GM18520 (cell line): Measurements from ENCODE around the gene SUGCT.
A peak's percentile ranks its signal among the peaks of the same experiment; 100 is the strongest.
"Not testable (repeated sequence)": the region's sequence is repeated elsewhere in the genome, so short reads cannot be mapped to it uniquely, and the experiment has no call there.

Experiments
- ATAC-seq: cut with Tn5 transposase; IDR thresholded peaks from one replicate; pipeline ENCODE4 v1.9.1; 2021; ENCODE audit not compliant: unreplicated experiment

The SUGCT gene

DNA sequence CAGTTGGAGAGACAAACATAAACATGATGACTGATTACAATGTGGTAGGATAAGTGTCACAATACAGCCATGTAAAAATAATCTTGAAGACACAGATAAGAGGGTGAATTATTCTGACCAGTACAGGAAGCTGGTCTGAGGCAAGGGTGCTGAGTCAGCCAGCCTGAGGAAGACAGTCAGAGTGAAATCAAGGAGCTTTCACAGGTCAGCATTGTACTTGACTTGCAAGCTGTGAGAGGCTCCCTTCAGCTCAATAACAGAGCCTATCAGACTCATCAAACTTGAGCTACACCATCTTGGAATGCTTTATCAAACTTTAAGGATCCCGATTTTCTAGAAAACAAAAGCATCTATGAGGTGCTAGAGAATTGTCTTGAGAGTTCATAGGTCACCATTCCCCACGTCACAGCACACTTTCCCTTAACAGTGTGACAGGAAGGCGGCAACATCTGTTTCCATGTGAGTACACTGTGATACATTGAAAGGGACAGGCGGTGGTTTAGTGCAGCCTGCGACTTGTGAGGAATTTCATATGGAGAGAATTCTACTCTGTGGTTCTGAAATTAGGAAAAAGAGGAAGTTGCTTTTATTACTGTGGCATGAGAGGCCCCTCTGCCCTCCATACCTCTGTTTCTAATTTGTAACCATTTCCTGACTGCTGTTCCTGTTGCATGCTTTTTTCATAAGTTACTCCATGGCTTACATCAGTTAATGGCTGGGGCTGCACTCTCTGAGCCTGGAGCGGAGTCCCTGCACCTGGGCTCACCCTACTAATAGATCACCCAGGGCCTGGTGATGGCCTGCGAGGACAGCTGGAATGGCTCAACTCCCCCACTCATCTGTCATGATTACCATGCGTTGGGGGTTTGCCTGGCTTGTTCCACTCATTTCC, 417.1 kb downstream of the SUGCT start:
- ATAC-seq = peak; percentile 90

DNA sequence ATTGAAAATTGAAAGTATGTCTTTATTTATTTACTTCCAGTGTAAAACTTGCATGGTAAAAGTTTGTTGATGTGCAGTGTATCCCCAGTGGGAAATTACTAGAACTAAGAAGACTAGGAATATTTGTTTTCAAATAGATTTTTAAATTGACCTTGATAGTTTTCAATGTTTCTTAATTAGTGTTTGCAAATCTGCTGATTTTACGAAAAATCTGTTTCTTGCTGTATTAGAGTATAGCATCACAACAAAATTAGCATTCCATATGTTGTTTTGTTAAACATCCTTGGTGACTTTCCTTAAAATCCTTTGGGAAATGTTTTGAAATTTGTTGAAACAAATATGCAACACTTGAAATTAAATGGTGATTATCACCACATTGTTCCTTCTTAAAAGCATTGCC, 425.9 kb downstream of the SUGCT start:
- no peak for ATAC-seq

DNA sequence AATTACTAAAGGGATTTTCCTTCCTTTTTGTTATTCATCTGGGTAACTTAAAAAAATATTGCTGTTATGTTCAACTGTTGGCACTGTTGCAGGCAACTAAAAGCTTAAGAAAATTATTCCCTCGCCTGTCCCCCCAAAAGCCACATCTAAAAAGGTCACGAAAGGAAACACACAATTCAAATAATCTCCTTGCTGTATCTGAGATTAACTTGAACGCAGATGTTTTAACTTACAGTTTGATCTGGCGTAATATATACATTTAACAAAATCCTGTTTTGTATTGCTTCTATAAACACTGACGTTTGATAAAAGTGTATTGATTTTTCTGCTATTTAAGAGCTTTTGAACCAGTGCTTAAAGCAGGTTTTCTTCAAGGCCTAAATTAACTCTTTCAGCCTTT, 432.1 kb downstream of the SUGCT start:
- ATAC-seq = no peak

DNA sequence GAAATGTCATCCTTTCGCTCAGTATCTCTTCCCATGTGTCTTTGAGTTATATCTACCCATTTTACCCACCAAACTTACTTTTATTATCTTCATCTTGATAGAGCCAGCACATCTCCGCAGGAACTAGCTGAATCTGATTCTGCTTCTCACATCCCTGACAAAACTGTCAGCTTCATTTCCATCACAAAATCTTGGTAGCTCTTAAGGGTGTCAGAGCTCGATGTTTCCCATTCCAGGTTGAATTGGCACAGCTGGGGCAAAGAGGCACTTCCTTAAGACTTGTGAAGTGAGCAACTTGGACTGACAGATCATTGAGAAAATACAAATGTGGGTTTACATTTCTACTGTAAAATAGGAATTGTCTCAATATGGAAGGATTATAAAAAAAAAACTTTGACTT, 434.5 kb downstream of the SUGCT start:
- no peak for ATAC-seq

DNA sequence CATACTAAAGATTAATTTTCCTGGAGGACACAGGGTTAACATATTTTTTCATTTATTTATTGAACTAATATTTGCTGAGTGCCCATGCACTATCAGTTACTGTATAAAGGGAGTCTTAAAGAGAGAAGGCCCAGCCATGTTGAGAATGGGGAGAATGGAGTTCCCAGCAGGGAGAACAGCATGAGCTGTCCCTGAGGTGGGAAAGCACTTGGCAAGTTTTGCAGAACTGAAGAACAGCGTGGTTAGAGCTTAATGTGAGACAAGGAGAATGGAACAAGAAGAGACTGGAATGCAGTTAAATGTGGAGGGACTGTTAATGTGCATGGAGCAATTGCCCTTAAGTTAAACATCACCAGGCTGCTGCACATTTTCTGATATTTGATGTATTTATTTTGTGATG, 435.4 kb downstream of the SUGCT start:
- no peak for ATAC-seq

DNA sequence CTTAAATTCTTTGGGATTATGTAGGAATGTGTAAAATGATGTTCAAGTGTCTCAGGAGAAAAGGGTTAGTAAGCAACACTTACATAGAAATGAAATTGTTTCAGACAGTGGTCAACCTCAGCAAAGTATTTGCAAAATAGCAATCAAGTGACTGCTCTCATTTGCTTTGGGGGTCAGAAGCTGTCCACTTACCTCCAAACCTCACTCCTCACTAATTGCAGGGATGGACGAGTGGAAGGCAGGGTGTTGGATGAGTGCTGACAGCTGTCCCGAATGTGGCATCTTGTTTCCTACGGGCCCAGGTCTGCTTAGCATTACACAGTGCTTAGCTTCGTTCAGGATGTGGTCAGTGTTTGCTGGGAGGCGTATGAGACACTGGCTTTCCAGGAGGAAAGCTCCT, 437.0 kb downstream of the SUGCT start:
- no peak for ATAC-seq

DNA sequence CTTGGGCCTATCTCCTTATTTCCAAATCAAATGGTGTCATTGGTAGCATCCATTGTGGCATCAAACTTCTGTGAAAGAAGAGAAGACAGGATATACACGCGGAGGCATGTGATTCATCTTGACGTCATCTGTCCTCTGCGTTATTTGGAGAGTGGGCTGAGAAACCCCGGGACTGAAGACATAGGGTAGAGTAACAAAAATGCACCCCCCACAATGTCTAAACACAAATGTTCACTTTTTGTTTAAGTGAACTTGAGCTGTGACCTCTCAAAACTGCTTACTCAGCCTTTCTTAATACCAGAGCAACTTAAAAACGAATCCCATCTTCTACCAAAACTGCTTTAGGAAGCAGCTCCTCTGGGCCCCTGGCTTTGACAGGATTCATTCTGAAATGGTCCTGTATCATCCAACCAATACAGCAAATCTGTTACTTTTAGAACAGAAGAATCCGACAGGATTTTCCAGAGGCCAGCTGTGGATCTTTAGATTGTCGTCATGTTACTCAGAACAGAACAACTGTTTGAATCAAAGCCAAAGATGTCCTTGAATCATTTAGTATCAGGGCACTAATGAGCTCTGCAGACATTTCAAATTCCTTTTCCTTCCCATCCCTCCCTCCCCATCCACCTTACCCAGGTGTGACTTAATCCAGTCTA, 438.1 kb downstream of the SUGCT start:
- no peak for ATAC-seq

DNA sequence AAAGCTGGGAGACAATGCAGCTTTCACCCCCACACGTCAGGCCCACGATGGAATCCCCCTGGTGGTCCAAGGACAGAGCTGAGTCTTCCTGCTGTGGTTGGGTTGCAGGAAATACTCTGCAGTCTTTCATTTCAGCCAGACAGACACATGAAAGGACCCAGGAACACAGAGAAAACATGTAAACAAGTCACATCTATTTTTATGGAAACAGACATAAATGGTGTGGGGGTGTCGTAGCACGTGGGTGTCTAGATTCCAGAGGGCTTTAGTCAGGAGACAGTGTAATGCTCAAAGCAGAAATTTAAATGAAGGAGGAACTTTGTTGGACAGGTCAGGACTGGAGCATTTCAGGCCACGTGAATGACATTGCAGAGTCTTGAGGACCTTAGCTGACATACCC, 444.6 kb downstream of the SUGCT start:
- ATAC-seq = no peak

DNA sequence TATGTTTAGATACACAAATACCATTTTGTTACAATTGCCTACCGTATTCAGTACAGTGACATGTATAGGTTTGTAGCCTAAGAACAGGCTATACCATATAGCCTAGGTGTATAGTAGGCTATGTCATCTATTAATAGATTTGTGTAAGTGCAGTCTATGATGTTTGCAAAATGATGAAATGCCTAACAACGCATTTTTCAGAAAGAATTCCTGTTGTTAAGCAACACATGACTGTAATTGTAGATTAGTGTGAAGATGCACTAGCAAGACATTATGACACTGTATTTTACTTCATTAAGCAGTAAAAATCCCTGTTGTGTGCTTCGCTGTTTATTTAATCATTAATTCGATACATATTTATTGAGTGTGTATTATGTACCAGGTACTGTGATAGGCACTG, 446.0 kb downstream of the SUGCT start:
- no peak for ATAC-seq

DNA sequence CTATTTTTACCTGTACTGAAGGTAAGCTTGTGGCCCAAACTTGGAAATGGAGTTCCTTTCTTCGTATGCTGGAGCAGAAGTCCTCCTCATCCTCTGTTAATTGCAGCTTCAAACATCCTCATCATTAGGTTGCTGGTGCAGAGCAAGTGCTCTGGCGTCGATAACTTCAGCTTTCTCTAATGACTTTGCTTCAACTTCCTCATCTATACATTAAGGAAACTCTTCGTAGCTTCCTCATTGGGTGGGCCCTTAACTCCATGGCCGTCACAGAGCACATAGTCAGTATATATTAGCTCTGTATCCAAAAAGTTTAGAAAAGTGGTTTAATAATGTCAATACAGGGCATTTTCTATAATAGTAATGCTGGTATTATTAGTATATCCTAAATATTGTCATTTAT, 447.7 kb downstream of the SUGCT start:
- ATAC-seq = no peak

DNA sequence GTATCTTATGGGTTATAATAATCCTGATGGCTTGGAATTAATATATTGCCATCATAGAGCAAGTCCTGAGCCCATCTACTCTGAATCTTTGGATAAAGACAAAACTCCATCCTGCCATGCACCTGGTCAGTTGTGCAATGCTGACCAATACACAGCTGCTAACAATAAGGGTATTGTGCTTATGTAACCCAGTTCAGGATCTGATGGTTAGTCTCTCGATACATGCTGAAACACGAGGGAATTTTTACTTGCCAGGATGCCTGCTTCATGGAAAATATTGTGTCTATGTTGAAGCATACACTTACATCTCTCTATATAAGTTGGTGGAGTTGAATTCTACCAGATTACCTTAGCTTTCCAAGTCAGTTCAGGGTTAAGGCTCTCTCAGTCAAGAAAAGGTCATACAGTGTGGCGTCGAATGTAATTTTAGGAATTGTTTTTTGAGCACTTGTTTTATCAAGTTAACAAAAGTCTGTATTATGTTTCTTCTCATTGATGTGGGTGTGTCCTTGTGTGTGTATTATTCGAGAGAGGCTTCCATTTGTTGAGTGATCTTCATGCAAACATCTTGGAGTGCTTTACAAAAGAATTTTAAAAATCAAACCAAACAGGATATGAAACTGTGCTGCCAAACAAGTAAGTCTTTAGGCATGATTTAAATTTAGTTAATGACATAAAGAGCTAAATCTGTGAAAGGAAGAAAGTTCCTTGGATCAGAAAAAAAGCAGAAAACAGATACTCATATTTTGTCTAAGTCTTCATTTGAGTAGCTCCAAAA, 449.1 kb downstream of the SUGCT start:
- ATAC-seq = no peak

DNA sequence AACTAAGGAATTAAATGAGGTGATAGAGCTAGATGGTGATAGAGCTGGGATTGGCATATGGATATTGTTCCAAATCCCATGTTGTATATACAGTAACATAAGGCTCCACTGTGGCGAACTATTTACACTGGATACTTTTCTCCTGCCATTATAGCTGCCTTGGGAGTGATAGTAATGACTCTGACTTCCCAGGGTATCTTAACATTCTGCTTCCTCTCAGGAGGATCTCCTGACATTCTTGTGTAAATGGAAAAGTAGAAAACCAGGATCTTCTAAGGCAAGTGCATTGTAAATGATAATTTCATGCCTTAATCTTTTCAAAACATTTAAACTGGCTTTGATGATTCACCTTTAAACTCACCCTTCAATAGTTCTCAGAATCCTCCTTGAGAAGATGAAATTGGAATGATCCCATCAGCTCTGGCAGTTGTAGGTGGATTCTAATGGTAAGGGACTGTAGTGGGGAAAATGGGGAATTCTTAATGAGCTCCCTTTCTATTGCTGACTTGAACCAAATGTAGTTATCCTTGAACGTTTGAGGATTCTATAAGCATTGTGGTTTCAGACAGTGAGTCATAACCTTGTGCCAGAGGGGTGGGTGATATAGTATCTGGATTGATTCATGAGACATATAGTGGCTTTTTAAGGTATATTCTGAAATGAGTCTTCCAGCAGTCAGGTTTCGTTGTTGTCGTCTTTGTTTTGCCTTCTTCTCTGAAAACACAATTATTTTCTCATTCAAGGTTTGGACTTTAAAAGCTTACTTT, 450.0 kb downstream of the SUGCT start:
- no peak for ATAC-seq

DNA sequence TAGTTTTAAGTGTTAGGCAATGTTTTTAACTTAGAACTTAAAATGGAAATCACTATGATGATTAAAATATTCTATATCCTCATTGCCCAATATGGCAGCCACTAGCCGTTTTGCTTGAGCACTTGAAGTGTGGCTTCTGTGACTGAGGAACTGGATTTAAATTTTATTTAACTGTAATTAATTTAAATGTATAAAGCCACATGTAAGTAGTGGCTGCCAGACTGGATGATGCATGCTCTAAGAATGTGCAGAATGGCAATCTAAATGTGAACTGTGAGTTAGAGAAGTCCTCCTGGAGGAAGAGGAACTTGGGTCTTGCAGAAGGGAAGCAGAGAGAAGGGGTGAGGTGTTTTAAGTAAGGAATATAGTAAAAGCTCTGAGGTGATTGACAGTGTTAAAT, 451.4 kb downstream of the SUGCT start:
- no peak for ATAC-seq

DNA sequence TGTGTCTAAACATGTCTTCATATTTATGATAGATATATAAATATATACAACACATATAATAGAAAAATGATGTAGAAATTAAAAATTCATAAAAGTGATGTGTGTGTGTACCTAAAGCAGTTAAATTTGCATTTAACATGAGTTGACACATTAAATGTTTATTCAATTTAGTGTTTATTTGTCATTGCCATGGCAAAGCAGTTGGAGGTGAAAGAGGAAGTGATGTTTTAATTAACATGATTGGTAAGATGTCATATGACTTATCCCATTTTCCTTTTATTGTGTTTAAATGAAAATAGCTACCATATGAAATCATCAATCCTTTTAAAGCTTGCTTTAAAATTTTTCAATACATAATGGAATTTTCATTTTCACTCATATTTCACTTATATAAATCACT, 452.6 kb downstream of the SUGCT start:
- no peak for ATAC-seq

DNA sequence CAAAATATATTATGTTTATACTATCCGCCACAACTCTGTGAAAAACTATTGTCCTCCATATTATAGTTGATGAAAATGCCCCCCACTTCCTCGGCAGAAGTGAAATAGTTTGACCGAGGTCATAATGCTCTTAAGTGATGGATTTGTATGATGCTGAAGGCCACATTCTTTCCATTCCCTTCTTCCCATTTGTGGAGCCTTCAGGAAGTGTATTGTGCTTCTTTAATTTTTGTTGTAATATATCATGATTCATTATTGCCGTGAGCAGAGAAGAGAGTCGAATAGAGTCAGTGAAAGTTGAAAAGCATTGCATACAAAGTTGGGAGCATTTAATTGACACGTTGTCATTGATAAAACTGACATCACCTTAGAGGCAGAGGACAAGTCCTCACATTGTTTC, 460.3 kb downstream of the SUGCT start:
- no peak for ATAC-seq

DNA sequence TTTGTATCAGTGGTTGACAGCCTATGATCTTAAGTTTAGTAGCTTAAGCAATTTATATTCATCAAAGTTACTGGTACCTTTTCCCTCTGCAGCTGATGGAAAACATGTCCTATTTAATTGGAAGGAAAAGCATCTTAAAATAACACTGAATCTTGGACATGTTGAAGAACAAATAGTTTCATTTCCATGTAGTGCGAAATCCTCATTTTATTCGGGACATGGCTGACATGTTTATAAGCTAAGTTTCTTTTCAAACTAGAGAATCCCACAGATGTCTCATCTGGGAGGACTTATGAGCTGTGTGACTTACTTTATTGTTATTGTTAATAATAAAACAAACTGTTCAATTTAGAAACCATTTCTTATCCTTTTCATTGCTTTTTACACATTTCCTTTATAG, 461.0 kb downstream of the SUGCT start:
- no peak for ATAC-seq

DNA sequence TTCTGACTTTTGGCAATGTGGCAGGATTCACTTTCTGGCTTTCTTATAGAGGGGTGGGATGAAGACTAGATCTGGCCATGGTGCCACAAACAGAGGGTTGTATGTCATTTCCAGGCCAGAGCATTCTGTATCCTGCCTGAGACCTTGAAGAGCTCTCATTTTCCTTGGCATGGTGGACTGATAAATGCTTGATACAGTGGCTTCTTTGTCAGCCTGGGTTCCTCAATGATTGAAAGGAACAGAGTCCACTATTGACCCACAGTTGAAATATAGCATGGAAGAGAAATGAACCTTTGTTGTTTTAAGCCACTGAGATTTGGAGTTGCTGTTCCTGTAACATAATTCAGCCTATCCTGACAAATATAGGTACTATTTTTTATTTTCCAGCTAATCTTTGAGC, 462.7 kb downstream of the SUGCT start:
- ATAC-seq = no peak

DNA sequence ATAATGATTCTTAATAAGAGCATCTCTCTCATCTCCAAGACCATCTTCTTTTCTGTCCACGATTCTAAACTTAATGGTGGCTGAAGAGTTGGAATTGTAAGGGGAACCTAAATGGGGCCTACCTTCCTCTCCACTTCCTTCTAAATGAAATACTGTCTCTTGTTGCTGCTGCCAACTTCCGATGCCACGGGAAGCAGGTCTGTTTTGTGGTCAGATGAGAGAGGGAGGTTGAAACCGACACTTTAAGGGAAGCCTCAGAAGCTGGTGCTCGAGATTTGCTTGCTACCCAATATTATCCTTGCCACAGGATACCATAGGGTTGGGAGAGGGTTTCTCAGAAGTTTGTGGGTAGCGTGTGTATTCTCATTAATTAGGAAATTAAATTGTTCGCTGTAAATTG, 464.1 kb downstream of the SUGCT start:
- no peak for ATAC-seq

DNA sequence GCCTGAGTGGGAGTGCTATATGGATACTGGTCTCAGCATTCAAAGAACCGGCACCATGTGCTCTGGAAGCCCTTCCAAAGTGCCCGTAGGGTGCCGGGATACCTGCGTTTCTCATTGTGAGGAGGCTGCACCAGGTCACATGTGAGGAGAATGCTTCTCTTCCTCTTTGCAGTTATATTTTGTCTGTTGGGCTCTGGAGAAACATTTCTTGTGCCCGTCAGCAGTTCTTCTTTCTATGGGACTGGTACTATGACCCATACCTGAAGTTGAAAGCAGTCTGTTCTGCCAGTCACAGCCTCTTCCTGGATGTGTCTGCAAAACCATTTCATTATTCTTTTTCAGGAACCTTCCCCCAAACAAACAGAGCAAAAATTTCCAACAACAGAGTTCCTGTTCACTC, 465.0 kb downstream of the SUGCT start:
- ATAC-seq = no peak

DNA sequence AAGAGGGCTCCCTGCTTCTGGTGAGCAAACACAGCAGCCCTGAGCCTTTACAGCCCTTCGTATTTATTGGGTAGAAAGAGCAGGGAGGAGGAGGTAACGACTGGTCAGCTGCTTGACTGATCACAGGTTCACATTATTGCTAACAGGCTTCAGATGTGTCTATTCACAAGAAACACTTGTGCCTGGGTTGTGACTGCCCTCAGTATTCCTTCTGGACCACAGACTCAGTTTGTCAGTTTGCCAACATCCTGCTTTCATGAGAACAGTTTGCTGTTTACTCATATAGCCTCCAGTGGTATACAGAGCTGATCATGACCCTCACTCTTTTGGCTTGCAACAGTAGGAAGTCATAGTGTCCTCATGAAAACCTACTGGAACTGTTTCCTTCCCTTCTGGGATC, 467.5 kb downstream of the SUGCT start:
- ATAC-seq = not testable (repeated sequence)
